HG03175 (cell line): Measurements from ENCODE around the gene BRD3.

ENCODE experiments used
- ATAC-seq: cut with Tn5 transposase; IDR thresholded peaks from one replicate; pipeline ENCODE4 v1.9.1; 2021; ENCODE audit warnings: mild to moderate bottlenecking, moderate library complexity; ENCODE audit not compliant: unreplicated experiment

Gene BRD3

DNA sequence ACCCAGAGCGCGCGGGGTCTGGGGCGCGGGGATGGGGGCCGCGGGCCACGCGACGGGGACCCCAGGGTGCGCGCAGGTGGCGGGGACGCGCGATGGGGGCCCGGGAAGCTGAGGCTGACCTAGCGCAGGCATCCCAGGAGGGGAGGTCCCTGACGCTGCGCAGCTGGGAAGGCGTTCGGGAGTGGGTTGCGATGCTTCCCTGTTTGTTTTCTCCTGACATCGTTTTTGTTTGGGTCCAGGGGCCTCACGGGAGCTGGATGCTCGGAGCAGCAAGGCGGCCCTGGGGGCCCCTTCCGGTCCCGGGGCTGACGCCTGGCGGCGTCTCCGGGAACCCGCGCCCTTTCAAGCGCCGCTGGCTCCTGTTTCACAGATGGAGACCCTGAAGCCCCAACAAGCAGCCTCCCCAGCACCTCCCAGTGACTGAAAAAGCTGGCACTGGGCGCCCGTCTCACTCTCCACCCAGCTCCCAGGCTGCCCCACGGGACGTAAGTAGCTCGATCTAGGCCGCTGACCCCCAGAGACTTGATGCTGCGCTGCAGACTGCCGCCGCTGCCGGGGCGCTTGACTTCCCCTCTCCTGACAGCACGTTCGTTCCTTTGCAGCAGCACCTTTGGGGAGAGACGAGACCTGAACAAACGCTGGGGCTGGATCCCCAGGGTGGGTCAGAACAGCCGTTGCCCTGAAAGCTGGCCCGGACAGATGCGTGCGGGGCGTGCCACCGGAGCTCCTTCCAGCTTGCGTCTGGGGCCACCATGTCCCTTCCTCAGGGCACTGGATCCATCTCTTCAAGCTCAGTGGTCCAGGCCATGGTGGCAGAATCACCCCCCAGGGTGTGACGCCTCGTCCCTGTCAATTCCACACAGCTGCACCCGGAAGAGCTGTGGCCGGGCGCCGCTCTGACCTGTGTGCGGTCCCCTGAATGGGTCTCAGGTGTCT lies 42.0 kb downstream of the BRD3 start:
- peak; percentile 42 for ATAC-seq

DNA sequence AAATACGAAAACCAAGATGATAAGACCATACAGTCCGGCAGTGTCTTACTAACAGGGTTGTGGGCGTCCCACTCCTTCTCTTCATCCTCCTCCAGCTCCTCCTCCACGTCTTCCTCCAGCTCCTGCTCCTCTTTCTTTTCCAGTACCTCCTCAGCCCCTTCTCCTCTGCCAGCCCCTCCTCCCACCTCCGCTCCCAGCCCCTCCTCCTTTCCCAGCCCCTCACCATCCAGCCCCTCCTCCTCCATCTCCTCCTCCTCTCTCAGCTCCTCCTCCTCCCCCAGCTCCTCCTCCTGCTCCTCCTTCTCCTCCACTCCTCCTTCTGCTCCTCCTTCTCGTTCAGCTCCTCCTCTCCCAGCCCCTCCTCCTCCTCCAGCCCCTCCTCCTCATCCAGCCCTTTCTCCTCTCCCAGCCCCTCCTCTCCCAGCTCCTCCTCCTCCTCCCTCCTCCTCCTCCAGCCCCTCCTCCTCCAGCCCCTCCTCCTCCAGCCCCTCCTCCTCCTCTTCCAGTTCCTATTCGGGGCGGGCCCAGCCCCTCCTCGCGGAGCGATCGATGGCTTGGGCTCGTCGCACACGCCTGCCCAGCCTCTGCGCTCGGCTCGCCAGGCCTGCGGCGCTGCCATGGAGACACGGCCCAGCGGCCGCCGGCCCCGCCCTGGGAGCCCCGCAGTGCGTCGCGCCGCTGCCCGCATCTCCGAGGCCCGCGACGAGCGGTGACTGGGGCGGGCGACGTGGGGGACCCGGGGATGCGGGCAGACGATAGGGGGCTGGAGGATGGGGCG lies 42.8 kb downstream of the BRD3 start, which contains the start of gene BRD3OS:
BRD3OS (plus strand) TSS at position 654 of the 778 bp plus-strand sequence. CDS start 1,267 bp downstream, outside the sequence.
- ATAC-seq = peak; percentile 85

DNA sequence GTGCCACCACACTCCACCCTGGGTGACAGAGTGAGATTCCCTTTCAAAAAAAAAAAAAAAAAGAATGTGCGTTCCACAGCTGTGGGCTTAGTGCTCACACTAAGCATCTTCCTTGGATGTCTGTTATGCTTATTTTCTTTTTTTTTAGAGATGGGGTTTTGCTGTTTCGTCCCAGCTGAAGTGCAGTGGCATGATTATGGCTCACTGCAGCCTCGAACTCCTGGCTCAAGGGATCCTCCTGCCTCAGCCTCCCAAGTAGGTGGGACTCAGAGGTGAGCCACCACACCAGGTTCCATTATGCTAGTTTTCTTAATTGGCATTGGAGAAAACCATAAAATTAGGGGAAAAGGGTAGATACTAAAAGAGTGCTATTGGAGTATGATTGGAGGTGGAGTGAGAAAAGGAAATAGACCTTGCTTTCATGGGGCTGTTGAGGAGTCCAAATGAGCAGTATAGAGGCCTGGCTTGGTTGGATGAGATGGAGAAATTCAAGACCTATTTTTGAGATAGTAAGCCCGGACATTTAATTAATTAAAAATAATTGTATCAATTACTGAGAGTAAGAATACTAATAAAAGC lies 43.5 kb downstream of the BRD3 start:
- ATAC-seq = no peak

DNA sequence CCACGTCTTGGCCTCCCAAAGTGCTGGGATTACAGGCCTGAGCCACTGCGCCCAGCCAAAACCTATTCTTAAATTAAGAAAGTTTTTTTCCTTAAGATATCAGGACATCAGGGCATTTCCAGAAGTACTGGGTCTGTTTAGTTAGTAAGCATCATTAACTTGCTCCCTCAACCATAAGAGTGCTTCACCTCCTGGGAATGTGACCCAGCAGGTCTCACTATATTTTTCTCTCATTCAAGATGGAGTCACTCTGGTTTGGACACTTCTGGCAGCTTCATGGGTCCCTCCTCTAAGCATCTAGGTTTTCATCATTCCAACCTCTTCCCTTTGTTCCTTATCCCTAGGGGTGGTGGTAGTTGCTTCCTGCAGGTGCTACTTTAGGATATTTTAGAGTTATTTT lies 52.9 kb downstream of the BRD3 start:
- ATAC-seq = no peak

DNA sequence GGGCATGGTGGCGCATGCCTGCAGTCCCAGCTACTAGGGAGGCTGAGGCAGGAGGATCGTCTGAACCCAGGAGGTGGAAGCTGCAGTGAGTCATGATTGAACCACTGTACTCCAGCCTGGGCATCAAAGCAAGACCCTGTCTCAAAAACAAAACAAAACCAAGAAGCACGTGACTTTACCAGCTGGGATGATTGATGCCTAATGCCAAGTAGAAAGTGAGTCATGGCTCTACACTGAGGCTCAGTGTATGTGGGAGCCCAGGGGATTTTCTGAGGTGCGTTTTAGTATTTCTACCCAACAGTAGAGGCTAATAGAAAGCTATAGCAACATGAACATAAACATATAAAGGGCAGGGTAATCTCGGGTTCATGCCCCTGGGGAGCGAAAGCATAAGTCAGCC lies 56.4 kb downstream of the BRD3 start:
- no peak for ATAC-seq

DNA sequence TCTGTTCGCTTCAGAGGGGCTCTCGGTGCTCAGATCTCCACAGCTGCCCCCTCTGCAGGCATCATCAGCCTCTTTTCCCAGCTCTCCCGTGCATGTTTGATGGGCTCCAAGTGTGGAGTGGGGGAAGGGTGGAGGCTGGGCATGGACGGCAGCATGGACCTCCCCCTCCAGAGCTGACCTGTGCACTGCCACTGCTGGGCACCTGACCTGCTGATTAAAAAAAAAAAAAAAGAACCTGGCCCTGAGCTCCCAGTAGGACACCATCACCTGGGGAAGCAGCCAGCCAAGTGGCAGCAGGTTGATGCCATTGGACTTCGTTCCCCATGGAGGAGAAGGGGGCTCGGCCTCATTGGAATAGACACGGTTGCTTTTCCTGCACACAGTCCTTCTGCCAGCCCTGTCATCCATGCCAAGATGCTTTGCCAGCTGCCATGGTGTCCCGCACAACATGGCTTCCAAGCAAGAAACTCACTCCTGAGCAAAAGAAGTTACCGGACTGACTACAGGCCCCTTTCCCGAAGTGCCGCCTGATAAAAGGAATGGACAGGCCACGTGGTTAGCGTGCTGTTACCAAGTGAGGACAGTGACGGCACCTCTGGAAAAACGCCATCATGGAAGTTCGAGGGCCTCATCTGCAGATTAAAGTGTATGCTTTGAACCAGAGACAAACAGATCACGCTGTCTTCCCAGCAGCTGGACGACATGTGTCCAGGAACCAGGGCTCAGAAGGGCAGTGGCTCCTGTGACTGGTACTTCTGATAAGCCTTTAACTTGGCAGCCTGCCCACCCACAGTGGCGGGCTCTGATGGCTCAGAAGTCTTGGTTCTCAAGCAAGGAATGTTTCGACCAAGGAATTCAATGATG lies 57.3 kb downstream of the BRD3 start:
- no peak for ATAC-seq

DNA sequence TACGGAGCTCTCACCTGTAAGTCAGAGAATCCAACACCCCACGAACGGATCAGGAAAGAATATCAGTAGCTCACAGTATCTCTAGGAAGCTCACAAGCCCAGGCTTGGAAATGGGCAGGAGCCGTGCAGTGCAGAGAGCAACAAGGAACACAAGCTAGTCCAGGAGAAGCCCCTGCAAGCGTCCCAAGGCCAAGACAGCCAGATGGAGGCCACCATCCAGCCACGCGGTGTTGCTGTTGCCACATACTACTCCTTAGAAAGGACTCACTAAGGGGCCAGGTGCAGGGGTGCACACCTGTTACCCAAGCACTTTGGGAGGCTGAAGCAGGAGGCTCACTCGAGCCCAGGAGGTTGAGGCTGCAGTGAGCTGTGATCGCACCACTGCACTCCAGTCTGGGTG lies 60.3 kb downstream of the BRD3 start:
- no peak for ATAC-seq

DNA sequence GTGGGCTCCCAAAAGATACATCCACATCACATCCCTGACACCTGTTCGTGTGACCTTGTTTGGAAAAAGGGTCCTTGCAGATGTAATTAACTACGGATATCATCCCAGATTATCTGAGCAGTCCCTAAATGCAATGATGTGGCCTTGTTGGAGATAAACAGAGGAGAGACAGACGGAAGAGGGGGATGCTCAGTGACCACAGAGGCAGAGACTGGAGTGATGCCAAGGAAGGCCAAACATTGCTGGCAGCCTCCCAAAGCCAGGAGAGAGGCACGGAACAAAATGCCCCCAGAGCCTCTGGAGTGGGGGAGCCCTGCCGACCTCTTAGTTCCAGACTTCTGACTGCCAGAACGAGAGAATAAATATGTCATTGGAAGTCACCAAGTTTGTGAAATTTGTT lies 60.7 kb downstream of the BRD3 start:
- ATAC-seq = no peak

DNA sequence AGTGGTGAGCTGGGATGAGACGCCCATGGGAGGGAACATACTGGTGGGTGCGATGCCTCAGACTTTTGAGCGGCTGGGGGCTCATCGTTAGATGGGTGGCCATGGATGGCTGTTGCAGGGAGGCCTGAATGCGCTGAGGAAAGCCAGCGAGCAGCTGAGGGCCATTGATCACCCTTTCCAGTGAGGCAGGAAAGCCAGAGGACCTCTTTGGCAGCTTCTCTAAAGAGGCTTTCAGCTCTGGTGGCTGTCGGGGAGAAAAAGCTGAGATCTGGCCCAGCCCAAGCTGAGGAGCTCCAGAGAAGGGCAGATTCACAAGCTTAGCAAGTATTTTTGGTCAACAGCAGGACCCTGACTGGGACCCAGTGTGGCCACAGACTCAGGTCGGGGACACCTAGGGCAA lies 62.4 kb downstream of the BRD3 start:
- no peak for ATAC-seq

DNA sequence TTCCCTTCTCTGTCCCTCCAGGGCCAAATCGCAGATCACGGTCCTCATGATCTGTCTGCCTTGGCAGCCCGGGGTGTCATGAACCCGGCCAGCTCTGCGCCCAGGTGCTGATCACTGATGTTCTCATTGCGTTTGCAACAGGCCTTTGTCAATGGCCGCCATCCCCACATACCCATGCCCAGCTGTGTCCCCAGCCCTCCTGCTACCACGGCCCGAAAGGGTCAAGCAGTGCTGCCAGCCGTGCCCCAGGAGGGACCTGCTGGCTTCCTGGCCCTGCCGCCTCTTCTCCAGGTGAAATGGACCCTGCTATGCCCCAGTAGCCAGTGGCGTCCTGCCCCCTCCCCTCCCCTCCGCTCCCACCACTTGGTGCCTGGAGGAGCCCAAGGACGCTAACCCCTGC lies 62.9 kb downstream of the BRD3 start:
- no peak for ATAC-seq

DNA sequence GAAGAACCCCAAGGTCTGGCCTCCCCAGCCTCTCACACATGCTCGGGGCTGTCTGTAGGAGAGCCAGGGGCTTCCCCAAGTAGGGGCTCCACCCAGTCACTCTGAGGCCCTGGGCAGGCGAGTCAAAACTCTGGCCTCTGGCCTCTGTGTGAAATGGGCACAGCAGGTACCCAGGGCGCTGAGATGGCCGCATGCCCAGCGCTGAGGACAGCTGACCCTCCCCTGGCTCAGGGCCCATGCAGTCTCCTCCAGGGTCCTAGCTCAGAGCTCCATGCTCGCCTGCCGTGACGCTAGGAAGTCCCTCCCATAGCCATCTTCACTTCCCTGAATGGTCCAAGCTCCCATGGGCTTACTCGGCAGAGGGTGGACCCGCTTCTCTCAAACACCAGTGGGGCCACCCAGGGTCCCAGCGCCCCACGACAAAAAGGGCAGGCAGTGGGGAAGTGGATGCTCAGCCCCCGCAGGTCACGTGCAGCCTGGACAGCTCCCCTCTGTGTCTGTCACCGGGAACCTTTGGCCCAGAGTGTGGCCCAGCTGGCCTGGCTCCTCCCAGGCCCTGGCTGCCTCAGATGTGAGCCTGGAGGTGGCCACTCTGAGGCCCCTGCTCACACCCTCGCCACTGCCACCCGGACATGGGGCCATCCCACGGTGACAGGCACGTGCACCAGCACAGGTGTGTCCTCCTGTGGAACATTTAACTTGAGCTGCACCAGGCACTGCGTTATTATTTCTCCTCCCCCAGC lies 63.5 kb downstream of the BRD3 start:
- ATAC-seq = no peak

DNA sequence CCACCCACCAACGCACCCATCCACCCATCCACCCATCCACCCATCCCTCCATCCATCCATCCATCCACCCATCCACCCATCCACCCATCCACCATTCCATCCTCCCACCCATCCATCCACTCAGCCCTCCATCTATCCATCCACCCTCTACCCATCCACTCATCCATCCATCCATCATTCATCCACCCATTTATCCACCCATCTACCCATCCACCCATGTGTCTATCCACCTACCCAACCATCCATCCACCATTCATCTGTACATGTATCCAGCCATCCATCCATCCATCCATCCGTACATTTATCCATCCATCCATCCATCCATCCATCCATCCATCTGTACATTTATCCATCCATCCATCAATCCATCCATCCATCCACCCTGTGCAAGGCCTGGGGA lies 64.6 kb downstream of the BRD3 start:
- no peak for ATAC-seq

GRCh38 chr9:134002796-134003195 lies 65.0 kb downstream of the BRD3 start:
- no peak for ATAC-seq

GRCh38 chr9:133999851-134000265 lies 68.0 kb downstream of the BRD3 start:
- ATAC-seq = no peak

DNA sequence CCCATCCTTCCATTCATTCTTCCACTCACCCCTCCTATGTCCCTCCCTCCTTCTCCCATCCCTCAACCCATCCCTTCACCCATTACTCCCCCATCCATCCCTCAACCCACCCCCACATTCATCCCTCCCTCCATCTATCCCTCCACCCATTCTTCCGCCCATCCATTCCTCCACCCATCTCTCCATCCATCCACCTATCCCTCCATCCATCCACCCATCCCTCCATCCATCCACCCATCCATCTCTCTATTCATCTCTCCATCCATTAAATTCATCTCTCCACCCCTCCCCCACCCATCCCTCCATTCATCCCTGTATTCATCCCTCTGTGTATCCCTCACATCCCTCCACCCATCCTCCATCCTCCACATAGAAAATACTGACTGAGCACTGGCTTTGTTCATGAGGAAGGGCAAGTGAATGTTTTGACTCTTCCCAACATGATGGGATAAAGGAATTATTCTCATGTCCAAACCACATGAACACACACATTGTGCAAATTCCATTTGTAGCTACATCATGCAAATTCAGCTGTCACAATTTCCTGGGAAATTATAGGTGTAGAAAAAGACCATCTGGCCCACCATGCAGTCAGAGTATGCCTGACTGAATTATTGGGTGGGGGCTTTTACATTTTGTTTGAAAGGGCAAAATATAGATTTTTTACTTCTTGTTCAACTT lies 68.8 kb downstream of the BRD3 start:
- no peak for ATAC-seq

DNA sequence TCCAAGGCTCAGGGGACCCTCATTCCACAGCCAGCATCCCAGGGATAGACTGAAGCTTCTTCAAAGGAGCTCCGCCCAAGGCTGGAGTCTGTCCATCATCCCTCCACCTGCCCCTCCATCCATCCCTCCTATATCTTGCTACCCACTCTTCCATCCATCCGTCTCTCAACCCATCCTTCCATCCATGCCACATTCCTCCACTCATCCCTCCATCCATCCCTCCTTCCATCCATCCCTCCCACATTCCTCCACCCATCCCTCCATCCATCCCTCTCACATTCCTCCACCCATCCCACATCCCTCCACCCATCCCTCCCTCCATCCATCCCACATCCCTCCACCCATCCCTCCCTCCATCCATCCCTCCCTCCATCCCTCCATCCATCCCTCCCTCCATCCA lies 70.2 kb downstream of the BRD3 start:
- ATAC-seq = no peak

DNA sequence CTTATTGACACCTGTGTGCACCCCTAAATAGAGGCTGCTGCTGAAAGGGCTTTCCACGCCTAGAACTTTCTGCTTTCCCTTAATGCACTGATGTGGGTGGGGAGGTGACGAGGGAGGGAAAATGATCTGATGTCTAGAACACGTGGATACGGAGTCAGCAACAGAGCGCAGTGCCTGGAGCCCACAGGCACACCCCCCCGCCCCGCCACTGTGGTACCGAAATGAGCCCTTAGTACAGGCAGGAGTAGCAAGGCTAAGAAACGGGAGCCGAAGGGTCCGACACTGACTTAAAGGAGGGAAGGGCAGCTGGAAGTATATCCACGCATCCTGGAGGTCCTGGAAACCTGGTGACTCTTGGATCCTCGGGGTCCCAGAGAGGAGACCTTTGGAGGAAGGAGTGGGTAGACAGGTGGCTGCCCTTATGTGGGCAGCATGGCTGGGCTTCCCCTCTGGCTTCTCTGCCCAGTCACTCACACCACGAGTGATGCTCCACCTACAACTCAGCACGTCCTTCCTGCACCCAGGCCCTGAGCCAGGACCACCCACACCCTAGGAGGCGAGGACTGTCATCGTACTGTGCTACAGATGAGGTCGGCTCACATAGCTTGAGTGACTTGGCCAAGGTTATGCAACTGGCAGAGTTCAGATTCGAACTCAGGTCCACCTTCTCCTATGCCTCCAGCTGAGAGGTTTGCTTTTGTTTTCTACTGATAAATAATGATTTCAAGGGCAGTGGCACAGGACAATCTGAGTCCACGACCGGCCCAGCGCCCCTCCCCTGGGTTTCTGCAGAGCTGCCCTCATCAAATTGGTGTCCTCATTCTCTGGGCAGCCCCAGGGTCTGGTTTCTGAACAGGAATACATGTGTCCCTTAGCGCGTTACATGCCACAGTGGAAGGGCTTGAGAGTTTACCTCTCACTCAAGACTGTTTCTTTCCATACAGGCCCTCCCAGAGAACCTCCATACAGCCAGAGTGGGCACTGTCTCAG lies 71.0 kb downstream of the BRD3 start:
- no peak for ATAC-seq
